T1000 (cell line): ENCODE measurements around the gene SAMD8.
"Not testable (repeated sequence)": the region's sequence is repeated elsewhere in the genome, so short reads cannot be mapped to it uniquely, and the experiment has no call there.

Source experiments
- DNase-seq: peaks from one replicate; lab custom pipeline; 2025; ENCODE audit warnings: mixed read lengths; lab: John Stamatoyannopoulos, UW

Gene SAMD8

GRCh38 chr10:75107756-75108683, 3.4 kb upstream of the SAMD8 start:
- no peak for DNase-seq

- DNase-seq = no peak
These were observed 2.6 kb upstream of the SAMD8 start for GRCh38 chr10:75108684-75109458.

- no peak for DNase-seq
These were observed 2.0 kb upstream of the SAMD8 start for GRCh38 chr10:75109459-75109778.

GRCh38 chr10:75110006-75110632, 1.3 kb upstream of the SAMD8 start:
- DNase-seq = no peak

GRCh38 chr10:75111907-75112679, 637 bp downstream of the SAMD8 start:
- peak; percentile 66 for DNase-seq

- no peak for DNase-seq
These were observed 3.7 kb downstream of the SAMD8 start for GRCh38 chr10:75115137-75115536.

GRCh38 chr10:75116941-75117775, 5.7 kb downstream of the SAMD8 start:
- DNase-seq = not testable (repeated sequence)

- DNase-seq = no peak
These were observed 6.5 kb downstream of the SAMD8 start for GRCh38 chr10:75117995-75118394.

- DNase-seq = not testable (repeated sequence)
These were observed 8.1 kb downstream of the SAMD8 start for GRCh38 chr10:75119444-75120066.

GRCh38 chr10:75121322-75121721, 9.9 kb downstream of the SAMD8 start:
- no peak for DNase-seq

GRCh38 chr10:75122505-75122904, 11.0 kb downstream of the SAMD8 start:
- DNase-seq = no peak

- no peak for DNase-seq
These were observed 11.7 kb downstream of the SAMD8 start for GRCh38 chr10:75123088-75123682.

- no peak for DNase-seq
These were observed 14.8 kb downstream of the SAMD8 start for GRCh38 chr10:75126277-75126676.

GRCh38 chr10:75127471-75127870, 16.0 kb downstream of the SAMD8 start:
- DNase-seq = no peak

GRCh38 chr10:75128985-75129384, 17.5 kb downstream of the SAMD8 start:
- DNase-seq = not testable (repeated sequence)

- no peak for DNase-seq
These were observed 18.1 kb downstream of the SAMD8 start for GRCh38 chr10:75129537-75129936.

- not testable (repeated sequence) for DNase-seq
These were observed 22.2 kb downstream of the SAMD8 start for GRCh38 chr10:75133701-75134100.

- no peak for DNase-seq
These were observed 24.9 kb downstream of the SAMD8 start for GRCh38 chr10:75136346-75136745.

GRCh38 chr10:75137533-75138438, 26.3 kb downstream of the SAMD8 start:
- DNase-seq = no peak
